Esophagus muscularis mucosa (tissue), 4 donors: ENCODE data around the gene LGALS14. TPM values are rescaled to one million over a fixed set of nuclear protein-coding genes. Genes with fewer than 3 reads are reported as not detected.
"Not testable (repeated sequence)": the region's sequence is repeated elsewhere in the genome, so short reads cannot be mapped to it uniquely, and the experiment has no call there.

Experiments used
- DNase-seq: peaks from one replicate; pipeline ENCODE4 v3.0.0-alpha.2; 2017; ENCODE audit errors: extremely low spot score
- H3K27ac ChIP-seq, 4 donors: fragments of 200-600 bp; sonication (generic); replicated peaks in 1 of 4; 1 replicate in 3 of 4; 2 replicates in 1 of 4; pipeline ENCODE4 v1.5.1; 2016 to 2019; ENCODE audit warnings: mild to moderate bottlenecking in 1 of 4
- H3K27me3 ChIP-seq, 4 donors: fragments of 200-600 bp; sonication (generic); one replicate each; pipeline versions ENCODE4 v1.5.1 to v1.6.0; 2016 to 2019
- H3K36me3 ChIP-seq, 4 donors: fragments of 200-600 bp; sonication (generic); one replicate each; pipeline ENCODE4 v1.5.1; 2016 to 2019
- H3K4me1 ChIP-seq, 4 donors: fragments of 200-600 bp; sonication (generic); one replicate each; pipeline ENCODE4 v1.5.1; 2016 to 2019
- H3K4me3 ChIP-seq, 4 donors: fragments of 200-600 bp; sonication (generic); 1 replicate in 2 of 4; 2 replicates in 2 of 4; pipeline ENCODE4 v1.5.1; 2016 to 2019; ENCODE audit warnings: mild to moderate bottlenecking in 4 of 4, moderate library complexity in 1 of 4
- H3K9me3 ChIP-seq, 4 donors: fragments of 200-600 bp; sonication (generic); 1 replicate in 3 of 4; 2 replicates in 1 of 4; pipeline ENCODE4 v1.5.1; 2016 to 2019
- EP300 ChIP-seq: sonication (generic); formaldehyde crosslinking; IDR thresholded peaks from one replicate; pipeline ENCODE4 v1.6.1; 2017; ENCODE audit warnings: antibody characterized with exemption
- POLR2A ChIP-seq: fragments of 450-650 bp; IDR thresholded peaks from one replicate; pipeline ENCODE4 v1.6.1; 2017; ENCODE audit warnings: antibody characterized with exemption, moderate library complexity, mild to moderate bottlenecking, low read depth
- POLR2AphosphoS5 ChIP-seq, 2 donors: sonication (generic); formaldehyde crosslinking; IDR thresholded peaks; one replicate each; pipeline ENCODE4 v1.6.1; 2017; ENCODE audit warnings: antibody characterized with exemption in 2 of 2
- WGBS: methylation state at CpG from one replicate; pipeline ENCODE4 v1.1.5; 2018; 5-methylcytosine and 5-hydroxymethylcytosine counted together
- intact Hi-C: fragments of 100-400 bp; cut with DNase I; formaldehyde crosslinking; loops from one replicate; pipeline ENCODE4 v1.15.1; 2023
- total RNA-seq, 4 donors: library from RNA; depleted of rRNA; stranded (reverse); fragments of >200 nt; gene quantifications; one replicate each; pipeline versions ENCODE4 v1.1.0 to v1.2.1, GENCODE V29; 2016
- TF ChIP-seq, protein P1 (sequence below), 3 experiments: fragments of 200-600 bp in 2 of 3; fragments of 450-650 bp in 1 of 3; sonication (generic) in 2 of 3; IDR thresholded peaks; one replicate each; pipeline ENCODE4 v1.5.1; 2017 to 2019; ENCODE audit warnings: antibody characterized with exemption in 3 of 3, mild to moderate bottlenecking in 2 of 3, moderate library complexity in 1 of 3

The LGALS14 gene
- total RNA-seq, 4 donors from 2014 or later, result not detected

DNA sequence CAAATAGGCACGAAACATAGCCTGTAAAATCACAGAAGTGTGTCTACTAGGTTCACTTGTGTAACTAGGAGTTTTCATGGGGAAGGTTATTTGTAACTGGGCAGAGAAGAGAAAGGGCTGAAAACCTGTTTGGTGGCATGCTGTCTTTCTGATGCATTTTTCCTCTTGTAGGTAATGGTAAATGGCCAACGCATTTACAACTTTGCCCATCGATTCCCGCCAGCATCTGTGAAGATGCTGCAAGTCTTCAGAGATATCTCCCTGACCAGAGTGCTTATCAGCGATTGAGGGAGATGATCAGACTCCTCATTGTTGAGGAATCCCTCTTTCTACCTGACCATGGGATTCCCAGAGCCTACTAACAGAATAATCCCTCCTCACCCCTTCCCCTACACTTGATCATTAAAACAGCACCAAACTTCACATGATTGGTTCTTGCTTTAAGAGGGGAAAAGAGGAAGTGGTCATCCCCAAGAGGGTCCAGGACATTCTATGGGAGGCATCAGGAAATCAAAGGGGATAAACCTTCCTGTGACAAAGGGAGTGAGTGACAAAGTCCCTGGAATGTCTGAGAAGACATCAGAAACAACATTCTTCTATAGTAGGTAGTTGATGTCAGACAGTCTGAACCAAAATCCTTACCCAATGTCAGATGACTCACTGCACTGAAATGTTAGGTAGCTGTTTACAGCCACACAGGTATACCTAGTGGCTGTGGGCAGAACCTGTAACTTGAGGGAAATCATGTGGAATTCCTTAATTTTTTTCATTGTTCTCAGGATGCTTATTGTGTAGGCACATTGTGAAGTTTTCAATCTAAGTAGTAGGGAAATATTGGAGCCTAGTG lies 5.0 kb downstream of the LGALS14 start:
- no peaks in the 10 kb centered on the region for H3K36me3 ChIP-seq
- no peaks in the 10 kb centered on the region for H3K27me3 ChIP-seq
- 66% methylated on average over 5 of the region's 5 CpGs for WGBS
- H3K9me3 ChIP-seq, result no peaks in the 10 kb centered on the region
- H3K4me1 ChIP-seq, result no peaks in the 10 kb centered on the region
- H3K27ac ChIP-seq, result no peak overlapping the region
- no peak overlapping the region for H3K4me3 ChIP-seq
- TF ChIP-seq POLR2AphosphoS5 (IDR thresholded peaks at IDR 0.05) (no peak), POLR2A (no peak), EP300 (no peak)
- TF ChIP-seq, protein P1, sequence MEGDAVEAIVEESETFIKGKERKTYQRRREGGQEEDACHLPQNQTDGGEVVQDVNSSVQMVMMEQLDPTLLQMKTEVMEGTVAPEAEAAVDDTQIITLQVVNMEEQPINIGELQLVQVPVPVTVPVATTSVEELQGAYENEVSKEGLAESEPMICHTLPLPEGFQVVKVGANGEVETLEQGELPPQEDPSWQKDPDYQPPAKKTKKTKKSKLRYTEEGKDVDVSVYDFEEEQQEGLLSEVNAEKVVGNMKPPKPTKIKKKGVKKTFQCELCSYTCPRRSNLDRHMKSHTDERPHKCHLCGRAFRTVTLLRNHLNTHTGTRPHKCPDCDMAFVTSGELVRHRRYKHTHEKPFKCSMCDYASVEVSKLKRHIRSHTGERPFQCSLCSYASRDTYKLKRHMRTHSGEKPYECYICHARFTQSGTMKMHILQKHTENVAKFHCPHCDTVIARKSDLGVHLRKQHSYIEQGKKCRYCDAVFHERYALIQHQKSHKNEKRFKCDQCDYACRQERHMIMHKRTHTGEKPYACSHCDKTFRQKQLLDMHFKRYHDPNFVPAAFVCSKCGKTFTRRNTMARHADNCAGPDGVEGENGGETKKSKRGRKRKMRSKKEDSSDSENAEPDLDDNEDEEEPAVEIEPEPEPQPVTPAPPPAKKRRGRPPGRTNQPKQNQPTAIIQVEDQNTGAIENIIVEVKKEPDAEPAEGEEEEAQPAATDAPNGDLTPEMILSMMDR (IDR thresholded peaks at IDR 0.05), result no peak
- DNase-seq, result no peak
- intact Hi-C loops, result no loop called here

DNA sequence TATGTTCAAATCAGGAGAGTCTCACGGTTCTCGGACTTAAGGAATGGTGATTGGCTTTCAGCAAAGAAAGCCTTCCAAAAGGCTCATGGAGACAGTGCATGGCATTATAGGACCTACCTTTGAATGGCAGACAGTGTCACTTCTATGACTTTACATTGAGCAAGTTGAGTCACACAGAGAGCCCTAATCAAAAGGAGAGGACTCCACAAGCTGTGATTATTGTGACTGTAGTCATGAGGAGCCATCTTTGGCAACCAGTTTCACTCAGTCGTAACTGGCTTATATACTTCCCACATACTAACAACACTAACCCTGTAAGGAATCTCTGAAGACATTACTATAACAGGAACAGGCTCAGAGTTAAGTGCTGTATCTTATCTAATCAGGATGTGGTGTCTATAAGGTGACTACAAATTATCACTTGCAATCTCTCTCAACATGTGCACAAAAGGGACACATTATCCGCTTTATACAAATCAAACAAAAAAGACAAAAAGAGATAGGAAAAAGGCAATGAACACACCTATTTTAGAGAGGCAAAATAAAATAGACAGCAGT lies 6.1 kb downstream of the LGALS14 start:
- no peaks in the 10 kb centered on the region for H3K36me3 ChIP-seq
- WGBS, result 86% methylated on average over 4 of the region's 4 CpGs
- TF ChIP-seq POLR2AphosphoS5 (IDR thresholded peaks at IDR 0.05), result no peak
- no peak for TF ChIP-seq POLR2A
- TF ChIP-seq EP300, result no peak
- TF ChIP-seq, protein P1 (IDR thresholded peaks at IDR 0.05), result no peak
- H3K9me3 ChIP-seq, result no peaks in the 10 kb centered on the region
- no peaks in the 10 kb centered on the region for H3K4me1 ChIP-seq
- no peak overlapping the region for H3K4me3 ChIP-seq
- no peak for DNase-seq
- no peak overlapping the region for H3K27ac ChIP-seq
- no peaks in the 10 kb centered on the region for H3K27me3 ChIP-seq
- intact Hi-C loops, result no loop called here

GRCh38 chr19:39720144-39720543 lies 15.9 kb downstream of the LGALS14 start:
- H3K4me3 ChIP-seq, H3K9me3 ChIP-seq, H3K4me1 ChIP-seq, DNase-seq, H3K27ac ChIP-seq, intact Hi-C loops, H3K36me3 ChIP-seq: not testable (repeated sequence)
- 82% methylated on average over 3 of the region's 3 CpGs for WGBS
- H3K27me3 ChIP-seq, result peaks cover 0 to 16% (median 2%) of the 10 kb centered on the region in 4 donors

DNA sequence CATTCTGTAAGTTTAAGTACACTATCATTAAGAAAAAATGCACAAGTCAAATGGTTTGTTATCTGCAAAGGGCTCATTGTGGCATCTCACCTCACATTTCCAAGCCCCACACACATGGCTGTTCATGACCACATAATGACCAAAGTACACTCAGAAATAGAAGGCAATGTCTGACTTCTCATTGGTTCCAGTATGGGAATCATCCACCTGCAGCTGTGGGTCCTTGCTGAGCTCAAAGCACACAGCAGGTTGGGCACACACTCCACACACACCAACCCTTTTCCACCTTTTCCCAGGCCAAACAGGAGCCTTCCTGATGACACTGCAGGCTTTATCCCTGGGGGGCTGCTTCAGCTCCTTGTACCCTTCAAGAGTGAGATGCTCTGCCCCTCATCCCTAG lies 21.7 kb downstream of the LGALS14 start:
- no peaks in the 10 kb centered on the region for H3K4me1 ChIP-seq
- no peaks in the 10 kb centered on the region for H3K36me3 ChIP-seq
- DNase-seq, result no peak
- H3K4me3 ChIP-seq, result no peak overlapping the region
- intact Hi-C loops, result no loop called here
- H3K9me3 ChIP-seq, result no peaks in the 10 kb centered on the region
- peaks cover 0 to 20% (median 2%) of the 10 kb centered on the region in 4 donors for H3K27me3 ChIP-seq
- no peak overlapping the region for H3K27ac ChIP-seq
- TF ChIP-seq POLR2AphosphoS5 (IDR thresholded peaks at IDR 0.05), result no peak
- TF ChIP-seq, protein P1 (IDR thresholded peaks at IDR 0.05), result no peak
- TF ChIP-seq EP300, result no peak

- peaks cover 0 to 20% (median 2%) of the 10 kb centered on the region in 4 donors for H3K27me3 ChIP-seq
- H3K4me3 ChIP-seq, result no peak overlapping the region
- WGBS, result 87% methylated on average over 9 of the region's 10 CpGs
- H3K27ac ChIP-seq, result no peak overlapping the region
- no peaks in the 10 kb centered on the region for H3K9me3 ChIP-seq
- DNase-seq, result no peak
- no peaks in the 10 kb centered on the region for H3K4me1 ChIP-seq
- TF ChIP-seq POLR2A (no peak), EP300 (no peak), POLR2AphosphoS5 (IDR thresholded peaks at IDR 0.05) (no peak)
- TF ChIP-seq, protein P1 (IDR thresholded peaks at IDR 0.05), result no peak
- no peaks in the 10 kb centered on the region for H3K36me3 ChIP-seq
- intact Hi-C loops, result no loop called here
Observed at GRCh38 chr19:39727070-39727800, 23.0 kb downstream of the LGALS14 start.
